MM.1S (cell line): Measurements from ENCODE around the gene GNG14.

Experiments used
- DNase-seq: peaks from one replicate; pipeline ENCODE4 v3.0.0-alpha.2; 2015
- H2AFZ ChIP-seq: fragments of 300-600 bp; sonication (generic); 2 replicates; pipeline ENCODE4 v1.6.0; 2016; ENCODE audit warnings: antibody characterized with exemption, low read length
- H3F3A ChIP-seq: fragments of 300-600 bp; sonication (generic); 2 replicates; pipeline ENCODE4 v1.6.1; 2016; ENCODE audit warnings: mild to moderate bottlenecking, antibody characterized with exemption, low read length, moderate library complexity, mixed read lengths; ENCODE audit not compliant: insufficient read depth
- H3K27ac ChIP-seq: fragments of 300-600 bp; sonication (generic); 2 replicates; pipeline ENCODE4 v1.5.1; 2016; ENCODE audit warnings: mild to moderate bottlenecking, low read length
- H3K27me3 ChIP-seq: fragments of 300-600 bp; sonication (generic); replicated peaks from 2 replicates; pipeline ENCODE4 v1.6.0; 2016; ENCODE audit warnings: low read length; ENCODE audit not compliant: insufficient read depth
- H3K36me3 ChIP-seq: fragments of 300-600 bp; sonication (generic); replicated peaks from 2 replicates; pipeline ENCODE4 v1.6.1; 2016; ENCODE audit warnings: mild to moderate bottlenecking, low read length, mixed read lengths; ENCODE audit not compliant: insufficient read depth
- H3K4me1 ChIP-seq: fragments of 300-600 bp; sonication (generic); 2 replicates; pipeline ENCODE4 v1.6.1; 2016; ENCODE audit warnings: low read length, mixed read lengths
- H3K4me2 ChIP-seq: fragments of 300-600 bp; sonication (generic); 2 replicates; pipeline ENCODE4 v1.6.0; 2016; ENCODE audit warnings: low read depth, low read length
- H3K4me3 ChIP-seq: fragments of 300-600 bp; sonication (generic); 2 replicates; pipeline ENCODE4 v1.5.1; 2016; ENCODE audit warnings: low read length, mixed read lengths
- H3K79me2 ChIP-seq: fragments of 300-600 bp; sonication (generic); 2 replicates; pipeline ENCODE4 v1.6.1; 2016; ENCODE audit warnings: mixed run types, low read length, mixed read lengths
- H3K9ac ChIP-seq: fragments of 300-600 bp; sonication (generic); 2 replicates; pipeline ENCODE4 v1.6.1; 2016; ENCODE audit warnings: low read length, mixed read lengths
- H3K9me2 ChIP-seq: fragments of 300-600 bp; sonication (generic); replicated peaks from 2 replicates; pipeline ENCODE4 v1.6.1; 2016; ENCODE audit warnings: mild to moderate bottlenecking, low read length, mixed read lengths; ENCODE audit not compliant: insufficient read depth
- H3K9me3 ChIP-seq: fragments of 300-600 bp; sonication (generic); replicated peaks from 2 replicates; pipeline ENCODE4 v1.6.1; 2016; ENCODE audit warnings: mild to moderate bottlenecking, low read length, mixed read lengths; ENCODE audit not compliant: insufficient read depth
- H4K20me1 ChIP-seq: fragments of 300-600 bp; sonication (generic); 2 replicates; pipeline ENCODE4 v1.6.1; 2016; ENCODE audit warnings: mild to moderate bottlenecking, low read length, moderate library complexity, mixed read lengths; ENCODE audit not compliant: insufficient read depth
- CTCF ChIP-seq: fragments of 300-600 bp; sonication (generic); IDR thresholded peaks from 2 replicates; pipeline ENCODE4 v1.5.1; 2016; ENCODE audit warnings: antibody characterized with exemption, low read length, mixed read lengths
- EZH2 ChIP-seq: fragments of 300-600 bp; sonication (generic); optimal IDR thresholded peaks from 2 replicates; pipeline ENCODE3; 2017; ENCODE audit warnings: low read depth, mild to moderate bottlenecking, antibody characterized with exemption, low read length, mixed read lengths
- EZH2phosphoT487 ChIP-seq: fragments of 300-600 bp; sonication (generic); IDR thresholded peaks from 2 replicates; pipeline ENCODE4 v1.6.1; 2018; ENCODE audit warnings: antibody characterized with exemption, low read length

The GNG14 gene

GRCh38 chr19:12647047-12647446 is 40.8 kb upstream of the GNG14 start:
- TF ChIP-seq EZH2phosphoT487 = no peak
- TF ChIP-seq EZH2 = no peak
- TF ChIP-seq CTCF = no peak
- H4K20me1 ChIP-seq = no peaks in the 10 kb centered on the region
- no peak overlapping the region for H3K4me2 ChIP-seq
- H3K4me1 ChIP-seq = no peaks in the 10 kb centered on the region
- H3K36me3 ChIP-seq = no peaks in the 10 kb centered on the region
- no peaks in the 10 kb centered on the region for H3K79me2 ChIP-seq
- H3K27ac ChIP-seq = no peak overlapping the region
- H3K9me3 ChIP-seq = no peaks in the 10 kb centered on the region
- H3F3A ChIP-seq = no peaks in the 10 kb centered on the region
- no peak for DNase-seq
- H3K9me2 ChIP-seq = no peaks in the 10 kb centered on the region
- H2AFZ ChIP-seq = no peak overlapping the region
- no peak overlapping the region for H3K9ac ChIP-seq
- H3K27me3 ChIP-seq = no peaks in the 10 kb centered on the region
- no peak overlapping the region for H3K4me3 ChIP-seq

DNA sequence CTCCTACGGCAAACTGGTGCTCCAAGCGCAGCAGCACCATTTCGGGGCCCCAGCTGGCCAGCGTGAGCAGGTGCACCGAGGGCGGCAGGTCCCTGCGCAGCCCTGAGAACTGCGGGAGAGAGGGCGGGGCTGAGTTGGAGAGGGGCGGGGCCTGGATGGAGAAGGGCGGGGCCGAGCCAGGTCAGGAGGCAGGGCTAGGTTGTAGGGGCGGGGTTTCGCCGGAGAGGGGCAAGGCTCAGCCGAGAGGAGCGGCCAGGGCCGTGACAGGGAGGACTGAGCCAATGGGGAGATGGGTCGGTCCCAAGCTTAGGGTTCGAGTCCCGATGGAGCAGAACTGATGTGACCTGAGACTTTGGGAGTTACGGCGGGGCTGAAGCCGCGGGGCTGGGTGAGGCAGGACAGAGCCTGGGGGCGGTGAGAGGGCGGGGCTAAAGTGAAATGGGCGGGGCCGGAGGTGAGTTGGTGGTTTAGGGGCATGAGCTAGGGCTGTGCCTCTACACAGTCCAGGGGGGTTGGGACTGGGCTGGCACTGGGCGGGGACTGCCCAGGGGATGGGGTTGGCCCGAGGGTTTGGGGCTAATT is 40.2 kb upstream of the GNG14 start:
- H3K36me3 ChIP-seq = no peaks in the 10 kb centered on the region
- DNase-seq = no peak
- no peaks in the 10 kb centered on the region for H3K27me3 ChIP-seq
- no peak overlapping the region for H2AFZ ChIP-seq
- TF ChIP-seq CTCF (no peak), EZH2phosphoT487 (no peak), EZH2 (no peak)
- no peaks in the 10 kb centered on the region for H3K4me1 ChIP-seq
- H3K79me2 ChIP-seq = no peaks in the 10 kb centered on the region
- no peak overlapping the region for H3K27ac ChIP-seq
- H3F3A ChIP-seq = no peaks in the 10 kb centered on the region
- no peaks in the 10 kb centered on the region for H3K9me3 ChIP-seq
- no peaks in the 10 kb centered on the region for H4K20me1 ChIP-seq
- no peak overlapping the region for H3K4me2 ChIP-seq
- no peak overlapping the region for H3K9ac ChIP-seq
- no peak overlapping the region for H3K4me3 ChIP-seq
- no peaks in the 10 kb centered on the region for H3K9me2 ChIP-seq

DNA sequence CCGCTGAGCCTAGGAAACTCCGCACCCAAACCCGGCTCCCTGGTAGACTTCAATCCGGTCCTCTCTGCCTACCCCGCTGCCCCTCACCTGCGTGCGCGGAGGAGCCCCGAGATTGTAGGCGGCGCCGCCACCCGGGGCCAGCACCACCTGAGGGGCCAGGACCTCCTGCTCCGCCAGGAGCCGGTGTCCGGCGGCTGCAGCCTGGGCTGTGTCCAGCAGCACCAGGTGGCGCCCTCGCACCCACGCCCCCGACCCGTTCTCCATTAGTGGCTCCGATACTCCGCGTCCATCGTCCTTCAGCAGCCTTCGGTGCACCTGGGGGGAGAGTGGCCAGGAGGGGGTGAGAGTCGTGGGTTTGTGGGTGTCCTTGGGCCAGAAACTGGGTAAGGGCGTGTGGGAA is 39.7 kb upstream of the GNG14 start:
- TF ChIP-seq EZH2 = no peak
- TF ChIP-seq CTCF = no peak
- TF ChIP-seq EZH2phosphoT487 = no peak
- Histone ChIP-seq H3K79me2 (no peaks in the 10 kb centered on the region), H3K27ac (no peak overlapping the region), H3K36me3 (no peaks in the 10 kb centered on the region), H3K27me3 (no peaks in the 10 kb centered on the region), H2AFZ (no peak overlapping the region), H3K4me1 (no peaks in the 10 kb centered on the region), H3K9me2 (no peaks in the 10 kb centered on the region), H3K4me3 (no peak overlapping the region), H4K20me1 (no peaks in the 10 kb centered on the region), H3F3A (no peaks in the 10 kb centered on the region), H3K9ac (no peak overlapping the region), H3K4me2 (no peak overlapping the region), H3K9me3 (no peaks in the 10 kb centered on the region)
- DNase-seq = no peak
